Dermis lymphatic vessel endothelial cell (primary cell): Measurements from ENCODE around the gene DNM1L. TPM values are rescaled to one million over a fixed set of nuclear protein-coding genes. Genes with fewer than 3 reads are reported as not detected.

Source experiments
- total RNA-seq: library from RNA; depleted of rRNA; stranded (reverse); fragments of >200 nt; gene quantifications from 2 replicates; pipeline ENCODE4 v1.2.1, GENCODE V29; 2014

The DNM1L gene
- total RNA-seq, result 54.9 and 79.2 TPM in 2 replicates

DNA sequence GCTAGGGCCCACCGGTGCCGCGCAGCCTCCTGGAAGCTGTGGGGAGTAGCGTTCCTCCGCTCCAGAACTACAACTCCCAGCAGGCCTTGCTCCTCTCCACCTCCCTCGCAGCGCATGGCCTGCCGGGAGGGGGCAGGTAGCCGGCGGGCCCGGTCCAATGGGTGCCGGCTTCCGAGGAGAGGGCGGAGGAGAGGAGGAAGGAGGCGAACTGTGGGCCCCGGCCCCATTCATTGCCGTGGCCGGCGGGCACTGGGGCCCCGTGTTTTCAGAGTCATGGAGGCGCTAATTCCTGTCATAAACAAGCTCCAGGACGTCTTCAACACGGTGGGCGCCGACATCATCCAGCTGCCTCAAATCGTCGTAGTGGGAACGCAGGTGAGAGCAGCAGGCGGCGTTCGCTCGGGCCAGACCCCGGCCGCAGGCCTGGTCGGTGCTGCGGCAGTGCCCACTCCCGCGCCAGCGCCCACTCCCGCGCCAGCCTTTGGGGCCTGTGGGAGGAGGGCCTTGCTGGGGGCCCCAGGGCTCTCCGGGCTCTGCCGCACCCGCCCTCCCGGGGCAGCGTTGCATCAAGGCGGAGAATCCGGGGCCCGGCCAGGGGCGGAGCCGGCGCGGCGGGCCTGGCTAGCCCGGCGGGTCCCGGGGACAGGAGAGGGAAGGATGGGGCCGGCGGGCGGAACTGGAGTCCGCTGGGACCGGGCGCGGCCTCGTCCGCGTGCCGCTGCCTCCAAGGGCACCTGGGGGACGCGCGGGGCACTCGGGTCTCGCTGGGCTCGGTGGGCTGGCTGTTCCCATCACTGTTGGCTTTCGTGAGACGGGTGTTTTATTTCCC lies at the start of gene DNM1L:
Gene DNM1L (plus strand): TSS at position 211 of the 829 bp plus-strand sequence. CDS start 63 bp downstream, at position 274.

DNA sequence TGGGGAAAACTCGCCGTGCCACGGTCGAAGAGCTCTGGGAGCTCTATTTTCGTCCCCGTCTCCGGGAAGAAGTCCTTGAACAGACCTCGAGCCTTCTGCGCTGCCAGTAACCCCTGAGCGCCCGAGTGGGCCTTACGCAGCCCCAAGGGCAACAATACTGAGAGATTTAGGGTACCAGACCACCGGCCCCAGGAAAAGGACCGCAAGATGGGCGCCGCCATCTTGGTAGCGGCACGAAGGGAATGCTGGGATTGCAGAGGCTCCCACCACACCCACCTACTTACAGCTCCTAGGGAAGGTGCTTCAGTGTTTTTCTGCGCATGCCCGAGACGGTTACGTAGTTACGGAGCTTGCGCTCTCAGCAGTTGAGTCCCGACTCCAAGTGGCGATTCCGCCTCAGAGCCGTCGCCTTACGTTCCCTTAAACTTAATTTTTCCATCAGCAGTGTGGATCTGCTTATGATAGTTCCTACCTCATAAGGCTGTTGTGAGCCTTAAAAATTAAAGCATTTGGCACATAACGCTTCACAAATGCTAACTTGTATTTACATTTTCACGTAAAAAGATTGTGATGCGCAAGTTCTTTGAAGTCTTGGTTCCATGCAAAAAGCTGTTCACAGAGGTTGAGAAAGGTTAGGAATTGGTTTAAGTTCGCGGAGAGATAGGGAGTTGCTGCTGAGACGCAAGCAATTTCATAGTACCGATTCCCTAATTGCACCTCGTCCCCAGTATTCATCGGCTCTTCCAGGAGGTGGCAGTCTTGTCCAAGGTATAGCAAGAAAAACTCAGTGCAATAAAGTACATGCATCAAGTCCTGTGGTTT lies 76.8 kb downstream of the DNM1L start, which contains the start of gene YARS2:
Gene YARS2 (minus strand): TSS at position 244 of the 822 bp plus-strand sequence. CDS start 23 bp downstream, at position 221.

Other genes with a start within 250 kb of the DNM1L start
- 24.3 and 31.3 TPM in 2 replicates for gene YARS2, start 76.6 kb downstream of the DNM1L start, total RNA-seq
- 0.86 and 0.98 TPM in 2 replicates for gene PKP2, start 217.5 kb downstream of the DNM1L start, total RNA-seq